HCT116 (cell line): ENCODE results near the gene CASP1.

Experiments used
- ATF3 ChIP-seq: IDR thresholded peaks from 2 replicates; pipeline ENCODE4 v1.6.1; 2012
- CTCF ChIP-seq, 3 experiments: fragments of 200-600 bp in 1 of 3; sonication (generic) in 1 of 3; IDR thresholded peaks in 2 of 3; conservative IDR thresholded peaks in 1 of 3; 2 replicates each; pipeline ENCODE4 v1.5.1; 2012 to 2017; ENCODE audit warnings: low read depth in 2 of 3, low read length in 2 of 3, antibody characterized with exemption in 1 of 3, borderline replicate concordance in 1 of 3, control low read depth in 1 of 3, mild to moderate bottlenecking in 1 of 3, mixed read lengths in 1 of 3, mixed run types in 1 of 3, moderate library complexity in 1 of 3; ENCODE audit not compliant: insufficient read depth in 1 of 3
- ELF1 ChIP-seq: IDR thresholded peaks from 2 replicates; pipeline ENCODE4 v1.6.1; 2012; ENCODE audit warnings: low read depth, borderline replicate concordance
- EZH2 ChIP-seq: fragments of 200-600 bp; sonication (generic); IDR thresholded peaks from 2 replicates; pipeline ENCODE4 v1.6.1; 2017; ENCODE audit warnings: antibody characterized with exemption, mixed run types
- EZH2phosphoT487 ChIP-seq: fragments of 200-600 bp; IDR thresholded peaks from 2 replicates; pipeline ENCODE4 v1.6.1; 2018; ENCODE audit warnings: antibody characterized with exemption, borderline replicate concordance
- FOSL1 ChIP-seq: IDR thresholded peaks from 2 replicates; pipeline ENCODE4 v1.6.1; 2012; ENCODE audit warnings: low read depth
- POLR2A ChIP-seq: IDR thresholded peaks from 2 replicates; pipeline ENCODE4 v1.7.0; 2011; ENCODE audit warnings: borderline replicate concordance; ENCODE audit not compliant: insufficient read depth, insufficient read length; ENCODE audit errors: extremely low read depth
- SRF ChIP-seq: IDR thresholded peaks from 2 replicates; pipeline ENCODE4 v1.6.1; 2012; ENCODE audit warnings: low read depth
- ZBTB33 ChIP-seq: IDR thresholded peaks from 2 replicates; pipeline ENCODE4 v1.6.1; 2011; ENCODE audit warnings: mild to moderate bottlenecking, low read length, moderate library complexity; ENCODE audit not compliant: insufficient replicate concordance; ENCODE audit errors: extremely low read depth

- TF ChIP-seq EZH2phosphoT487 (no peak), SRF (no peak), CTCF (IDR thresholded peaks at IDR 0.05 in 2 of 3, conservative IDR thresholded peaks at IDR 0.05 in 1 of 3; ENCODE audit: borderline replicate concordance in 1 of 3, insufficient read depth in 1 of 3, low read depth in 2 of 3, low read length in 2 of 3) (no peak), POLR2A (no peak), ZBTB33 (no peak), ELF1 (no peak), EZH2 (no peak), FOSL1 (no peak), ATF3 (no peak)
Measured at GRCh38 chr11:105024394-105024793, 10.6 kb downstream of the CASP1 start.
